GM23248 (cell line): ENCODE data around the gene KCNAB1. TPM values are rescaled to one million over a fixed set of nuclear protein-coding genes. Genes with fewer than 3 reads are reported as not detected.

Experiments used
- DNase-seq: peaks from one replicate; pipeline ENCODE4 v3.0.0-alpha.2; 2015
- H2AFZ ChIP-seq: fragments of 200-600 bp; sonication (generic); 2 replicates; pipeline ENCODE4 v1.6.1; 2016; ENCODE audit warnings: antibody characterized with exemption
- H3F3A ChIP-seq: fragments of 200-600 bp; sonication (generic); 2 replicates; pipeline ENCODE4 v1.6.1; 2016; ENCODE audit warnings: mild to moderate bottlenecking, antibody characterized with exemption, mixed run types; ENCODE audit not compliant: insufficient read depth
- H3K27ac ChIP-seq: fragments of 200-600 bp; sonication (generic); 2 replicates; pipeline ENCODE4 v1.5.1; 2016; ENCODE audit warnings: mild to moderate bottlenecking
- H3K27me3 ChIP-seq: fragments of 200-600 bp; sonication (generic); replicated peaks from 2 replicates; pipeline ENCODE4 v1.6.1; 2016; ENCODE audit warnings: mild to moderate bottlenecking; ENCODE audit not compliant: insufficient read depth
- H3K36me3 ChIP-seq: fragments of 200-600 bp; sonication (generic); 2 replicates; pipeline ENCODE4 v1.6.1; 2016; ENCODE audit warnings: low read depth, mild to moderate bottlenecking
- H3K4me1 ChIP-seq: fragments of 200-600 bp; sonication (generic); 2 replicates; pipeline ENCODE4 v1.6.1; 2016; ENCODE audit warnings: mild to moderate bottlenecking; ENCODE audit not compliant: insufficient read depth
- H3K4me2 ChIP-seq: fragments of 200-600 bp; sonication (generic); one replicate; pipeline ENCODE4 v1.6.1; 2016; ENCODE audit warnings: mild to moderate bottlenecking; ENCODE audit not compliant: unreplicated experiment
- H3K4me3 ChIP-seq: fragments of 200-600 bp; sonication (generic); 2 replicates; pipeline ENCODE4 v1.5.1; 2016; ENCODE audit warnings: mild to moderate bottlenecking
- H3K79me2 ChIP-seq: fragments of 200-600 bp; sonication (generic); 2 replicates; pipeline ENCODE4 v1.6.1; 2016; ENCODE audit warnings: mild to moderate bottlenecking; ENCODE audit not compliant: insufficient read depth
- H3K9ac ChIP-seq: fragments of 200-600 bp; sonication (generic); 2 replicates; pipeline ENCODE4 v1.6.1; 2016; ENCODE audit warnings: mild to moderate bottlenecking
- H3K9me2 ChIP-seq: fragments of 200-600 bp; sonication (generic); 2 replicates; pipeline ENCODE4 v1.6.1; 2016; ENCODE audit warnings: mixed run types, mild to moderate bottlenecking, moderate library complexity; ENCODE audit not compliant: insufficient read depth
- H3K9me3 ChIP-seq: fragments of 200-600 bp; sonication (generic); one replicate; pipeline ENCODE4 v1.6.1; 2017; ENCODE audit warnings: low read depth
- H4K20me1 ChIP-seq: fragments of 200-600 bp; sonication (generic); 2 replicates; pipeline ENCODE4 v1.6.0; 2016; ENCODE audit not compliant: insufficient read depth
- EZH2 ChIP-seq: fragments of 200-600 bp; sonication (generic); IDR thresholded peaks from 2 replicates; pipeline ENCODE4 v1.6.1; 2018; ENCODE audit warnings: antibody characterized with exemption, mild to moderate bottlenecking; ENCODE audit not compliant: insufficient read depth, poor library complexity, severe bottlenecking
- EZH2phosphoT487 ChIP-seq: fragments of 200-600 bp; sonication (generic); IDR thresholded peaks from 2 replicates; pipeline ENCODE4 v1.6.1; 2018; ENCODE audit warnings: antibody characterized with exemption, moderate library complexity, mild to moderate bottlenecking, low read depth; ENCODE audit not compliant: insufficient read depth
- WGBS, 2 experiments: methylation state at CpG; one replicate each; pipeline ENCODE4 v1.1.6; 2015 to 2017; ENCODE audit warnings: low lambda C conversion rate in 2 of 2, low coverage in 1 of 2; ENCODE audit errors: missing lambda C conversion rate in 2 of 2; 5-methylcytosine and 5-hydroxymethylcytosine counted together
- in situ Hi-C: fragments of 300-500 bp; cut with MboI; formaldehyde crosslinking; loops from 2 replicates; pipeline ENCODE4 v1.15.0; 2020
- polyA plus RNA-seq: library from polyadenylated mRNA; unstranded; fragments of >200 nt; fragmentation: Nextera tagmentation; extraction: Ambion mirVana; gene quantifications from 2 replicates; pipeline ENCODE4 v1.2.1, GENCODE V29; 2016
- total RNA-seq: library from RNA; depleted of rRNA; stranded (reverse); fragments of >200 nt; shearing (Covaris generic); gene quantifications from 2 replicates; pipeline ENCODE4 v1.2.3, GENCODE V29; 2014

The KCNAB1 gene
- total and polyA plus RNA-seq, 2 experiments from 2014 or later = 1.1 TPM; not detected in 1

GRCh38 chr3:156575641-156576040 is 455.3 kb downstream of the KCNAB1 start:
- Histone ChIP-seq H3K27ac (no peak overlapping the region), H3K4me2 (no peak overlapping the region), H3K9ac (no peak overlapping the region), H3K9me3 (no peaks in the 10 kb centered on the region), H2AFZ (no peak overlapping the region), H3K4me3 (no peak overlapping the region), H3K9me2 (no peaks in the 10 kb centered on the region), H4K20me1 (no peaks in the 10 kb centered on the region), H3K4me1 (peaks cover 17% of the 10 kb centered on the region), H3K36me3 (no peaks in the 10 kb centered on the region), H3F3A (no peaks in the 10 kb centered on the region), H3K79me2 (no peaks in the 10 kb centered on the region), H3K27me3 (no peaks in the 10 kb centered on the region)
- WGBS, 2 experiments = 67 to 88% methylated on average over 3 of the region's 3 CpGs
- in situ Hi-C loops = no loop called here
- DNase-seq = no peak
- TF ChIP-seq EZH2phosphoT487 (no peak), EZH2 (no peak)

DNA sequence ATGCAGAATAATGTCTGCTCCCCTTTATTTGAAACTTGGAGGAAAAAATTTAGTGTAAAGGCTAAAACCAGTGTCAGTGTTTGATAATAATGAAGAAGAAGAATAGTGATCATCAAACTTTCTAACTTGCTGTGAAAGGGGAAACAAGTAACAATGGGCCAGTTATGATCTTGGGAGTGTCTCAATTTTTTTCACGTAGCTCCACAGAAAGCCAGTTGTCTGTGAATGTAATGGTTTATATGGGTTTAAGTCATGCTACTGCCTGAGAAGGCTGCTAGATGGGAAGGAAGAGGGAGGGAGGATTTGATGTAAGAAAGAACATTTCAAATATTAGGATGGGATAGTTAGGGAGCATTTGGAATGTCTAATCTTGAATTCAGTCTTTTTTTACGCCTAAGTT is 455.7 kb downstream of the KCNAB1 start:
- no peaks in the 10 kb centered on the region for H3K36me3 ChIP-seq
- no peak overlapping the region for H3K4me3 ChIP-seq
- no peak for DNase-seq
- H3K9me2 ChIP-seq = no peaks in the 10 kb centered on the region
- no peak overlapping the region for H3K9ac ChIP-seq
- H2AFZ ChIP-seq = no peak overlapping the region
- 80 to 91% methylated on average over 2 of the region's 2 CpGs for WGBS, 2 experiments
- no peak for TF ChIP-seq EZH2phosphoT487
- no peaks in the 10 kb centered on the region for H4K20me1 ChIP-seq
- H3K79me2 ChIP-seq = no peaks in the 10 kb centered on the region
- H3K4me1 ChIP-seq = peaks cover 17% of the 10 kb centered on the region
- H3K27ac ChIP-seq = no peak overlapping the region
- in situ Hi-C loops = no loop called here
- H3F3A ChIP-seq = no peaks in the 10 kb centered on the region
- no peaks in the 10 kb centered on the region for H3K27me3 ChIP-seq
- H3K9me3 ChIP-seq = no peaks in the 10 kb centered on the region
- no peak overlapping the region for H3K4me2 ChIP-seq

GRCh38 chr3:156576651-156577348 is 456.4 kb downstream of the KCNAB1 start:
- no peak for DNase-seq
- no peak overlapping the region for H3K9ac ChIP-seq
- no peak overlapping the region for H2AFZ ChIP-seq
- H4K20me1 ChIP-seq = no peaks in the 10 kb centered on the region
- H3K27me3 ChIP-seq = no peaks in the 10 kb centered on the region
- H3K36me3 ChIP-seq = no peaks in the 10 kb centered on the region
- H3F3A ChIP-seq = no peaks in the 10 kb centered on the region
- no peaks in the 10 kb centered on the region for H3K9me3 ChIP-seq
- TF ChIP-seq EZH2phosphoT487 = no peak
- TF ChIP-seq EZH2 = no peak
- no peak overlapping the region for H3K4me3 ChIP-seq
- no peaks in the 10 kb centered on the region for H3K79me2 ChIP-seq
- no peaks in the 10 kb centered on the region for H3K9me2 ChIP-seq
- no peak overlapping the region for H3K27ac ChIP-seq
- 73 to 79% methylated on average over 2 of the region's 2 CpGs for WGBS, 2 experiments
- peaks cover 17% of the 10 kb centered on the region for H3K4me1 ChIP-seq
- in situ Hi-C loops = no loop called here
- no peak overlapping the region for H3K4me2 ChIP-seq

GRCh38 chr3:156577736-156578135 is 457.4 kb downstream of the KCNAB1 start:
- Histone ChIP-seq H3K9me2 (no peaks in the 10 kb centered on the region), H3F3A (no peaks in the 10 kb centered on the region), H4K20me1 (no peaks in the 10 kb centered on the region), H3K9me3 (no peaks in the 10 kb centered on the region), H3K27ac (peak overlapping the region; percentile 13; the same call in 1 of the 2 replicates), H3K9ac (0 out of 2 replicates have a peak overlapping the region, but pooled peaks have one; percentile 1), H3K36me3 (no peaks in the 10 kb centered on the region), H3K4me2 (peak overlapping the region; percentile 9), H3K27me3 (no peaks in the 10 kb centered on the region), H2AFZ (peak overlapping the region; percentile 6; the same call in 1 of the 2 replicates), H3K4me3 (no peak overlapping the region), H3K4me1 (peaks cover 17% of the 10 kb centered on the region), H3K79me2 (no peaks in the 10 kb centered on the region)
- DNase-seq = peak; percentile 82
- TF ChIP-seq EZH2 (no peak), EZH2phosphoT487 (no peak)
- in situ Hi-C loops = no loop called here
